ENCODE measurements around the gene ALDH3B2.

ALDH3B2 gene

DNA sequence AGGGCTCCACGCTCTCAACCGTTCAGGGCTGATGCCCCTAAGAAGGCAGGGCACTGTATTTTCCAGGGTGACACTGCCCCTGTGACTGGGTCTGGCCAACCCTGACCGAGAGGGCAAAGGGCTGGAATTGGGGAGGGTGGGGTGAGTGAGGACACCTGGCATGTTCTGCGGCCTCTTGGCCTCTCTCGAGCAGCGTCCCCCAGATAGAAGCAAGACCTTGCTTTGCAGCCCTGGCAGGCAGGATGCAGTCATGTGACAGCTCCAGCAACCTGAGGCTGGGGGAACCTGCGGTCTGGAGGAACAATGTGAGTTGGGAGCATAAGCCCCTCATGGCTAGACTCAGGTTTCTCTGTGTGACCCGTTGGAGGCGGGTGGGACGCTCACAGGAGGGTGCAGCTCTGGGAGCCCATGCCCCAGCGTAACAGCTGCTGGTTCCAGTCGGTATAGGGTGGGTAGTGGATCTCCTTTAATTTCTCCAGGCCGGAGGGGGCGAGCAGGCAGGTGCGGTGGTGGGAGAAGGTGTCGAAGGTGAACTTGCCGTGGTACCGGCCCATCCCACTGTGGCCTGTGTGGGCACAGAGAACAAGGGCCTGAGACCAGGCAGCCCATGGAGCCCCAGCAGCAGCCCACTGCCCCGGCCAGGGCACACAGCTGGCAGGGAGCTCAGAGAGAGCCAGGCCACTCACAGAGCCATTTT is 11.4 kb downstream of the ALDH3B2 start:
- in situ Hi-C loops (cut with HindIII; ENCODE audit: low sequenced_read_pairs) = loop anchor here (5.0 kb wide), 1 partner anchor 61 kb away; no protein-coding TSS in a partner anchor

DNA sequence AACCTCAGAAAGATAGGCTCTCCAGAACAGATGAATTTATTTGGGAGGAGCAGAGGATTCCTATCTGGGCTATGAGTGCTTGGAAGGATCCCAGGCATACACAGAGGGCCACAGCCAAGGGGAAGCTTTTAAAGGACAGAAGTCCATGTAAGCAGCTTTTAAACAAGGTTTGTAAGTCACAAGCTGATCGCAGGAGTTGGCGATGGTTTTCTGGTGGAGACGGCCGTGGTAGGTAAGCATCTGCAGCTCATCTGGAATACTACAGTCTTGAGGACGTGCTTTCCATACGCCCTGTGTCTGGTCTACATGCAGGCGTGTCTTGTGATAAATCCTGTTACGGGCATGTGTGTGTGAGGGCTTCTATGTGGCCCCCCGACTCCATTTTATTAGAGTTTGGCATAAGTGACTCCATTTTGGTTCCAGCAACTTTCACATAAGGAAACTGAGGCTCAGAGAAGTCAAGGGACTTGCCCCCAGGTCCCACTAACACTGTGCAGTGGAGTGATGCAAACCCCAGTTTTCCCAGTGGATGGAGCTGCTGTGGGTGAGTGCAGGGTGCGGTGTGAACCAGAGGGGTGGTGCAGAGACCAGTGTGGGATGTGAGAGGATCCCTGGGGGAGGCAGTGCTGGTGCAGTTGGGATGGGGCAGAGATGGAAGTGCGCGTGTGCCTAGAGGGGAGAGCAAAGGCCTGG is 12.1 kb downstream of the ALDH3B2 start:
- in situ Hi-C loops (cut with HindIII; ENCODE audit: low sequenced_read_pairs) = loop anchor here (5.0 kb wide), 1 partner anchor 60 kb away; no protein-coding TSS in a partner anchor

DNA sequence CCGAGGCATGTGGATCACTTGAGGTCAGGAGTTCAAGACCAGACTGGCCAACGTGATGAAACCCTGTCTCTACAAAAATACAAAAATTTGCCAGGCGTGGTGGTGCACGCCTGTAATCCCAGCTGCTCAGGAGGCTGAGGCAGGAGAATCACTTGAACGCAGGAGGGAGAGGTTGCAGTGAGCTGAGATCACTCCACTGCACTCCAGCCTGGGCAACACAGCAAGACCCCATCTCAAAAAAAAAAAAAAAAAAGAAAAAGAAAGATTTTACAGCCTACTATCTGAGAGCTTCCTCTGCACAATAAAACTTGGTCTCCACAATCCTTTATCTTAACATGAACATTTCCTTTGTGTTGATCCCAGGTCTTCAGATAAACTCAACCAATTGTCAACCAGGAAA is 13.7 kb downstream of the ALDH3B2 start:
- in situ Hi-C loops (cut with HindIII; ENCODE audit: low sequenced_read_pairs) = loop anchor here (5.0 kb wide), 1 partner anchor 58 kb away; no protein-coding TSS in a partner anchor

DNA sequence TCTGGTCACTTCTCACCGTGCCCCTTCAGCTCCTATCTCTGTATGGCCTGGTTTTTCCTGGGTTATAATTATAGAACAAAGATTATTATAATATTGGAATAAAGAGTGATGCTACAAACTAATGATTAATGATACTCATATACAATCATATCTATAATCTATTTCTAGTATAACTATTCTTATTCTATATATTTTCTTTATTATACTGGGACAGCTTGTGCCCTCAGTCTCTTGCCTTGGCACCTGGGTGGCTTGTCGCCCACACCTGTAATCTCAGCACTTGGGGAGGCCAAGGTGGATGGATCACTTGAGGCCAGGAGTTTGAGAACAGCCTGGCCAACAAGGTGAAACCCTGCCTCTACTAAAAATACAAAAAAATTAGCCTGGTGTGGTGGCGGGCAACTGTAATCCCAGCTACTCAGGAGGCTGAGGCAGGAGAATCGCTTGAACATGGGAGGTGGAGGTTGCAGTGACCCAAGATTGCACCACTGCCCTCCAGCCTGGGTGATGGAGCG is 14.7 kb downstream of the ALDH3B2 start:
- in situ Hi-C loops (cut with HindIII; ENCODE audit: low sequenced_read_pairs) = loop anchor here (5.0 kb wide), 1 partner anchor 57 kb away; no protein-coding TSS in a partner anchor

DNA sequence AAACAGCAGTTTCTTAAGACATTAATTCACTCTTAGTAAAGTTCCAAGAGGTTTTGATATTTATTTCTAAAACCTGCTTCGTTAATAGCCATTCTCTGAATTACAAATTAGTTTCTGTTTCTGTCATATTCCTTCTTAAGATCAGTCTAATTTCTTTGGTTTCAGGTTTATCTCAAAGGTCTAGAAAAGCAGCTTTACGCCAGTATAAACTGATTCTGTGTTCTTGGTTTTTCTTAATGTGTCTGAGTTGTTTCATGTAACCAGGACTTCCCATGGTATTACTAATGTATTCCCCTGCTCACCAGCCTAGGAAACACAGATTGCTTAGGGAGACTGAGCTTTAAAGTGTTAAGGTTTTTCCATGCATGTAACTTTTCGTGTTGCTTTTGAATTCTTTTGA is 17.1 kb downstream of the ALDH3B2 start:
- in situ Hi-C loops (cut with HindIII; ENCODE audit: low sequenced_read_pairs) = no loop called here

DNA sequence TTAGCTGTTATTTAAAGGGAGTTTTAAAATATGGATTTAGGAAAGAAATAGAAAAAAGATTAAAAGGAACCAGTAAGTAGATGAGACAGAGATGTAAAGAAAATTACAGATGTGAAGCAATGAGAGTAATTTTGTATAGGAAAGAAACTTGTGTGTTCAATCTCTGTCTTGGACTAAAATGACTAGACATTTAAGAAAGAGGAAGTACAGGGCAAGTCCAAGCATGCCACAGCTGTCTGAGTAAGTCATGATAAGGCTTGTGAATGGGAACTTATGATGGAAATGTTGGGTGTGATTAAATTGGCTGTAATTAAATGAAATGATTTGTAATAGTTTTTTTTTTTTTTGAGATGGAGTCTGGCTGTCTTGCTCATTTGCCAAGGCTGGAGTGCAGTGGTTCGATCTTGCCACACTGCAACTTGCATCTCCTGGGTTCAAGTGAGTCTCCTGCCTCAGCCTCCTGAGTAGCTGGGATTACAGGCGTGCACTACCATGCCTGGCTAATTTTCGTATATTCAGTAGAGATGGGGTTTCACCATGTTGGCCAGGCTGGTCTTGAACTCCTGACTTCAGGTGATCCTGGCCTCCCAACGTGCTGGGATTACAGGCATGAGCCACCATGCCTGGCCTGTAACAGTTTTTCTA is 18.0 kb downstream of the ALDH3B2 start:
- in situ Hi-C loops (cut with HindIII; ENCODE audit: low sequenced_read_pairs) = no loop called here

DNA sequence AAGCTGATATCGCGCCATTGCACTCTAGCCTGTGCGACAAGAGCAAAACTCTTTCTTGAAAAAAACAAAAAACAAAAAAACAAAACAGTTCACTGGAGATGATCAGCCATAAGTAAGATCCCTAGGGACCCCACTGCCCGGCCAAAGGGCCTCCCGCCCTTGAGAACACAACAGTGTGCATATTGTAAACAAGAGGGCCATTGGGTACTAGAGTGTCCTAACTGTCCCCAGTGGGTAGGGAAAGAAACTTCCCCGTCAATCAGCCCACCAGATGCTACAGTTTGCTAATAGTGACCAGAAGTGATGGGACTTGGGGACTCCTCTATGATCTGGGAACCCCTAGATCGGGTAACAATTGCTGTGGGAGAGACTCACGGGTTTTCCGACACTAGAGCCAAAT is 20.2 kb downstream of the ALDH3B2 start:
- in situ Hi-C loops (cut with HindIII; ENCODE audit: low sequenced_read_pairs) = no loop called here

DNA sequence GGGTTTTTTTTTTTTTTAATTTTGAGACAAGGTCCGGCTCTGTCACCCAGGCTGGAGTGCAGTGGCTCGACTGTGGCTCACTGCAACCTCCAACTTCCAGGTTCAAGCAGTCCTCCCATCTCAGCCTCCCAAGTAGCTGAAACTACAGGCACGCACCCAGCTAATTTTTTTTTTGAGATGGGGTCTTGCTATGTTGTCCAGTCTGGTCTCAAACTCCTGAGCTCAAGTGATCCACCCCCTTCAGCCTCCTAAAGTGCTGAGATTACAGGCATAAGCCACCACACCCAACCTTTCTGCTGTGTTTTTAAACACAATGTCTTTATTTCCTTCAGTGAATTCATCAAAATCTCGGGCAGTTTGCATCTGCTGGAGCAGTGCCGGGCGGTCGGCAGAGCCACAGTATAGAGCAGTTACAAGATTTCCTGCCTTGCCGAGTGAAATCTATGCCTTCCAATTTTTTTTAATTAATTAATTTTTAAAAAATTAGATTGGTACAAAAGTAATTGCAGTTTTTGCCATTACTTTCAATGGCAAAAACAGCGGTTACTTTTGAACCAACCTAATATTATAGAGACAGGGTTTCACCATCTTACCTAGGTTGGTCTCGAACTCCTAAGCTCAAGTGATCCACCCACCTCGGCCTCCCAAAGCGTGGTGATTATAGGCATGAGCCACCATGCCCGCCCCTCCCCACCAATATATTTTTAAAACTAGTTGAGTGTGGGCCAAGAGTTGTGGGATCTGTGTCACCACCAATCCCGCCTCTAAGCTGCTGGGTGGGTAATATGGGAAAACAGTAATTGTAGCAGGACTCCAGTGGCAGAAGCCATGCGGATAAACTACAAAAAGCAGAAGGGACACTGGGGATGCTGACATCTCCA is 21.2 kb downstream of the ALDH3B2 start:
- in situ Hi-C loops (cut with HindIII; ENCODE audit: low sequenced_read_pairs) = no loop called here

DNA sequence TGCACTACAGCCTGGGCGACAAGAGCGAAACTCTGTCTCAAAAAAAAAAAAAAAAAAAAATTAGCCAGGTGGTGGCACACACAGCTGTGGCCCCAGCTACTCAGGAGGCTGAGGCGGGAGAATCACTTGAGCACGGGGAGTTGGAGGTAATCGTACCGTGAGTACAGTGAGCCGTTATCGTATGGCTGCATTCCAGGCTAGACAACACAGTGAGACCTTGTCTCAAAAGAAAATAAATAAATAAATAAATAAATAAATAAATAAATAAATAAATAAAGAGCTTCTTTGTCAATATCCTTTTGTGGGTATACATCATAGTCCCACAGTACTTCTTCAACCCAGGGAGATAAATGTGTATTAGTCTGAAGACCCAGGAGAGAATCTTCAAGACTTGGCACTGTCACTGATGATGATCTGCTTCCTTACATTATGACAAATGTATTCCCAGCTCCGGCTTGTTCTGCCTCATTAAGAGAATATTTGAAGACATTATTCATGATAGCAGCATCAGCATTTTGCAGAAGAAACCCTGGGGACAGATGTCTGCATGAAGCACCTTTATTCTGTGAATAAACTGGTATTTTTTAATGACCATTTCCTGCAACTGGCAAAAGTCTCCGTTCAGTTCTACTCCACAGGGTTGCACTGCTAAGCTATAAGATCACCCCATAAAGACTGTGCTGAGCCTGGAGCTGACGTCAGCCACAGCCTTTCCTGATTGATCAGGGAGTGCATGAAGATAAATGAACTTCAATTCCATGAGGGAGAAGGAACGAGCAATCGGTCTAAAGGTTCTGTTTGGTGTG is 22.2 kb downstream of the ALDH3B2 start:
- in situ Hi-C loops (cut with HindIII; ENCODE audit: low sequenced_read_pairs) = no loop called here

DNA sequence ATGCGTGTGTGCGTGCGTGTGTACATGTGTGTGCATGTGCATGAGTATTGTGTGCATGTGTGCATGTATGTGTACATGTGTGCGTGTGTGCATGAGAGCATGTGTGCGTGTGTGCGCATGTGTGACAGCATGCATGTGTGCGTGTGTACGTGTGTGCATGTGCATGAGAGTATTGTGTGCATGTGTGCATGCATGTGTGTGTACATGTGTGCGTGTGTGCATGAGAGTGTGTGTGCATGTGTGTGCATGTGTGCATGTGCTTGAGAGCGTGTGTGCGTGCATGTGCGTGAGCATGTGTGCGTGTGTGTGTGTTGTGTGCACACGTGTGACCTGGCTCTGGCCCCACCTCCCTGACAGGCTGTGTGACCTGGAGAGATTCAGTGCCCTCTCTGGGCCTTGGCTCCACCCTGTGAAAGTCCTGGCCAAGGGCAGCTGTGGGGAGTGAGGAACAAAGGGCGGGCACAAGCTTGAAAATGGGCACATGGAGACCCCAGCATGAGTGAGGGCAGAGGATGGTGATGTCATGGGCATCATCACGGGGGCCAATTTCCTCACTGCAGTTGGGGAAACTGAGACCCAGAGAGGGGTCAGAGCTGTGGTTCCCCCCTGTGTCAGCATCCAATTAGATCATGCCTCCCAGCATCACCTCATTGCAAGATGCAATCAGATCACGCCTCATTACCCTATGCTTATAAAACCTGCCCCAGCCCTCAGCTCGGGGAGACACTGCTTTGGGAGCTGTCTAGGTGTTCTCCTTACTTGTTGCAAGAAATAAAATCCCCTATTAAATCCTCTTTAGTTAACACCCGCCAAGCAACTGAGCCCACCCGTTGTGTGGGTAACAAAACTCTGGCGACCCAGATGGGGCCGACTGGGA is 24.6 kb downstream of the ALDH3B2 start:
- in situ Hi-C loops (cut with HindIII; ENCODE audit: low sequenced_read_pairs) = no loop called here

DNA sequence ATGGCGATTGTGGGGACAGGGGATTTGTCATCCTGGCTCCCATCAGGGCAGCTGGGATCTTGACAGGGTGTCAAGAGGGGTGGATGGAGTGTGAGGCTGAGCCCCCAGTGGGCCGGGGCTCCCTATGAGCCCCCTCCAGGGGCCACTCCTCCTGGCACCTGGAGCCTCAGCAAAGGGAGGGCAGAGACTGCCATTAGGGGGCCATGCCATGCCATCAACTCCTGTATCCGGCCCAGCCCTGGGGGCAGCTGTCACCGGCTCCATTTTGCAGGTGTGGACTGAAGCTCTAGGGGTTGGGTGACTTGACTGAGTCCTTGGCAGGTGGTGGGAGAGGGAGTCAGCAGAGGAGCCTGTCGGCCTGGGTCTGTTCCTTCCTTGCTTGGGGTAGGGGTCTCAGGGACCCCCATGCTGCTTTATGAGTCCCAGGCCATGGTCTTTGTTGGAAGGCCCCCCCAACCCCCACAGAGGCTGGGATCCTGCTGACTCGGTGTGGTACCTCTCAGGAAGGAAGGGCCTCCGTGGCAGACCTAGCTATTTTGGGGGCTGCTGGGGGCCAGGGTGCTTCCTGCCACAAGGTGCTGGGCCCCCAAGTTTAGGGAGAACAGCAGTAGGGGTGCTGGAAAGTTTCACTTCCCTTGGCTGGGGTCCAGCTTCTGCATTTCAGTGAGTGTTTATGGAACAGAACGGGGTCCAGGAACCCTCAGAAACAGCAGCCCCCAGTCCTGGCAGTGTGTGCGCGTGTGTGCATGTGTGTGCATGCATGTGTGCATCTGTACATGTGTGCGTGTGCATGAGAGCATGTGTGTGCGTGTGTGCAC is 25.4 kb downstream of the ALDH3B2 start:
- in situ Hi-C loops (cut with HindIII; ENCODE audit: low sequenced_read_pairs) = no loop called here

DNA sequence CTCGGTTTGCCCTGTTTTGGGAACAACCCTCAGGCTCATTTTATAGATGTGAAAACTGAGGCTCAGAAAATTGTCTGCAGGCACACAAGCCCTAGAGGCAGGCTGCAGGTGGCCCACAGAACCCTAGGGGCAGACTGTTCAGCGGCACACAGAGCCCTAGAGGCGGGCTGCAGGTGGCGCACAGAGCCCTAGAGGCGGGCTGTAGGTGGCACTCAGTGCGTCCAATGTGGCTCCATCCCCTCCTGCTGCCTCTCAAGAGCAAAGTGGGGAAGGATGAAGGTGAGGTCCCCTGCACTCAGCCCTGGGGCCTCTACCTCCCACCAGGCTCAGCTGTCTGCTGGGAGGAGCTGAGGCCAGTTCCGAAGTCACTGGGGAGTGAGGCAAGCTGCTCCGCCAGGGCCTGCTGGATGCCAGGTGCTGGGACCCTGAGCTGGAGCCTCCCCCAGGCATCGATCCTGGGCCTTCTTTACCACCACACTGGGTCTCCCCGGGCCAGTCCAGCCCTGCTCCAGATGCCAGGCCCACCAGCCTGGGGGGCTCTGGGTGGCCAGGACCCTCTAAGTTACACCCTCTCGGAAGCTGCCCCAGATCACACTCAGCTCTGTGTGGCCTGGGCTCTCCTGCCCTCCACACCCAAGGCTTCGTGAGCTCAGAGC is 26.2 kb downstream of the ALDH3B2 start:
- in situ Hi-C loops (cut with HindIII; ENCODE audit: low sequenced_read_pairs) = no loop called here

DNA sequence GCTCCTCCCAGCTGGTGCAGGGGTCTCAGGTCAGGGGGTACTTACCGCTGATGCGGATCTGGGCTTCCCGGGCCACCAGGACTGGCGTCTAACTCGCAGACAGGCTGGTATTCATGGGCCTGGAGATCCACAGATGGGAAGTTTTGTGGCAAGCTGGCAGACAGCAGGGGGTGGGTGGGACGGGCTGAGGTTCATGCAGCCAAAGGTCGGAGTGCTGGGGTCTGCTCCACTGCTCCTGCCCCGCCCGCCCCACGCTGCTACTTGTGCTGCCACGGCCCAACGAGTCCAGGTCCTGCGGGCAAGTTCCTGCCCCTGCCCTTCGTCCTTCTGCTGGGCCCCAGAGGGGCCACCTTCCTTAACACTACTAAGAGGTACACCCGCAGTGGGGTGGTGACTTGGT is 27.0 kb downstream of the ALDH3B2 start:
- in situ Hi-C loops (cut with HindIII; ENCODE audit: low sequenced_read_pairs) = no loop called here

DNA sequence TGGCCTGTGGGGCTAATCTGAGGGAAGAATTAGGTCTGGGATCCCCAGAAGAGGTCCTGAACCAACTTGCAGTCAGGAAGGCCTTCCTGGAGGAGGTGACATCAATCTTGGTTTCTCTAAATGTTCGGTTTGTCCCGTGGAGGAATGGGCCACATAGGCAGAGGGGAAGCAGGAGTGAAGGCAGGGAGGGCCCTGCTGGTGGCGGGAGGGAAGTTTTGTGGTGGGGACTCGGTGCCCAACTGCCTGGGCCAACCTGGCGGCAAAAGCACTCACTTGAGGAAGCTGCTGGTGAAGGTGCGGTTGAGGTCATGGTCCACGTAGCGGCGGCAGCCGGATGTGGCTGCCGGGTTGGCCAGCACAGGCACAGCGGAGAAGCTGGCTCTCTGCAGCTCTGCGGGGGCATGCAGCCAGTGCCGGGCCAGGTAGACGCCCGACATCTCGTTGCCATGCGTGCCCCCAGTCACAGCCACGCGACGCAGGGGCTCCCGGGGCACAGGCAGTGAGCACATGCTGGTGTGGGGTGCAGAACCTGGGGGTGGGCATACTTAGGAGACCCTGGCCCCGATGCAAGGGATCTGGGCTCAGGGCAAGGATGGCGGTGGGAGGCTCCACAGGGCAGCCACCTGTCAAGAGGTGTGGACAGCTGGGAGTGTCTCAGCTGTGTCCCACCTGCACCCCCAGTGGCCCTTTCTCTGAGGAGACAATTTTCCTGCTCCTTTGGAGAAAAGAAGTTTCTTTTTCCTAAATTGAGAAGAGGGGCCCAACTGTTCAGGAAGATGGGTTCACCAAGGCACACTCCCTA is 27.7 kb downstream of the ALDH3B2 start:
- in situ Hi-C loops (cut with HindIII; ENCODE audit: low sequenced_read_pairs) = no loop called here

DNA sequence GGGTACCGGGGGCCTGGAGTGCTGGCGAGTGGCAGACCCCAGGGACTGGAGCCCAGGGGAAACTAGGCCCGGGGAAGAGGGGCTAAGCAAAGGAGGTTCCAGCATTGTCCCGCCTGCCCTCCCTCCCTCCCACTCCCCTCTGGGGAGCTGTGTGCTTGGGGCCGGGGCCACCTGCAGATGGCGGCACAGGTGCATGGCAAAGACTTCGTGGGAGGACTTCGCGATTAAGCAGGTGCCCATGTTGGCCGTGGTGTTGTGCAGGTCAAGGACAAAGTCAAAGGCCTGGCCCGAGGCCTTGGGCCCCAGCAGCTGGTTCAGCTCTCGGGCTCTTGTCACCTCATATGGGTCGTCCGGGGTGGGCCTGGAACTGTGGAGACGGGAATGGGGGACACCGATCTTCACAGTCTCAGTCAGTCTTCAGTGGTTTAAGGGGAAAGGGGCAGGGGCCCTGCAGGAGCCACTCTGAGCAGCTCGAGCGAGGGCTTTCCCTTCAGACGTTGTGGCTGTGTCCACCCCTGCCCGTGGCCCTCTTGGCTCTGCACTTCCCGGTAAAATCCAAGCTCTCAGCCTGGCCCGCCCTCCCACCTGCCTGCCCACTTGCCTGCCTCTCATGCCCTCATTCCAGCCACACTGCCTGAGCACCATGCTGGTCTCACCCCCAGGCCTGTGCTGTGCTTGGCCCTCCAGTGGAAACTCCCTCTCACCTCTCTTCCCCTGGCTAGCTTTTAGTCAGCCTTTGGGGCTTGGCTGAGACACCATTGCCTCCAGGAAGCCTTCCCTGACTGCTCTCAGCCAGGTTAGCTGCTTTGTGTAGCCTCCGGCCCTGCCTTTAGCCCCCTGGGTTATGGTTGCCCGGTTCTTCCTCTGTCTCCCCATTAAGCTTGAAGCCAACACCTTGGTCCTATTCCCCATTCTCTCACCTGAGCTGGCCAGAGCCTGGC is 28.6 kb downstream of the ALDH3B2 start:
- in situ Hi-C loops (cut with HindIII; ENCODE audit: low sequenced_read_pairs) = no loop called here
